Ishikawa (cell line): Measurements from ENCODE around the gene PSMG3.

Experiments used
- CEBPB ChIP-seq: IDR thresholded peaks from 2 replicates; pipeline ENCODE4 v1.6.1; 2012
- CREB1 ChIP-seq: IDR thresholded peaks from 2 replicates; pipeline ENCODE4 v1.6.1; 2012; ENCODE audit warnings: low read depth
- EGR1 ChIP-seq: IDR thresholded peaks from 2 replicates; pipeline ENCODE4 v1.6.1; 2012
- EP300 ChIP-seq: IDR thresholded peaks from 2 replicates; pipeline ENCODE4 v1.6.1; 2012; ENCODE audit warnings: borderline replicate concordance
- FOXM1 ChIP-seq: IDR thresholded peaks from 2 replicates; pipeline ENCODE4 v1.6.1; 2012; ENCODE audit warnings: low read depth, borderline replicate concordance
- NFIC ChIP-seq: IDR thresholded peaks from 2 replicates; pipeline ENCODE4 v1.6.1; 2012
- RAD21 ChIP-seq: IDR thresholded peaks from 2 replicates; pipeline ENCODE4 v1.6.1; 2012; ENCODE audit warnings: low read depth
- TAF1 ChIP-seq: IDR thresholded peaks from 2 replicates; pipeline ENCODE4 v1.6.1; 2012; ENCODE audit warnings: low read depth, mild to moderate bottlenecking
- TCF12 ChIP-seq: IDR thresholded peaks from 2 replicates; pipeline ENCODE4 v1.6.1; 2012; ENCODE audit warnings: low read depth
- TEAD4 ChIP-seq: IDR thresholded peaks from 2 replicates; pipeline ENCODE4 v1.6.1; 2012
- YY1 ChIP-seq: IDR thresholded peaks from 2 replicates; pipeline ENCODE4 v1.6.1; 2012; ENCODE audit warnings: low read depth
- ZBTB7A ChIP-seq: IDR thresholded peaks from 2 replicates; pipeline ENCODE4 v1.6.1; 2012; ENCODE audit warnings: low read depth
- TF ChIP-seq, protein P1 (sequence below): IDR thresholded peaks from 2 replicates; pipeline ENCODE4 v1.6.1; 2012; ENCODE audit warnings: low read depth, mild to moderate bottlenecking
- TF ChIP-seq, protein P2 (sequence below): IDR thresholded peaks from 2 replicates; pipeline ENCODE4 v1.6.1; 2012
- TF ChIP-seq, protein P3 (sequence below): IDR thresholded peaks from 2 replicates; pipeline ENCODE4 v1.6.1; 2012

Gene PSMG3

DNA sequence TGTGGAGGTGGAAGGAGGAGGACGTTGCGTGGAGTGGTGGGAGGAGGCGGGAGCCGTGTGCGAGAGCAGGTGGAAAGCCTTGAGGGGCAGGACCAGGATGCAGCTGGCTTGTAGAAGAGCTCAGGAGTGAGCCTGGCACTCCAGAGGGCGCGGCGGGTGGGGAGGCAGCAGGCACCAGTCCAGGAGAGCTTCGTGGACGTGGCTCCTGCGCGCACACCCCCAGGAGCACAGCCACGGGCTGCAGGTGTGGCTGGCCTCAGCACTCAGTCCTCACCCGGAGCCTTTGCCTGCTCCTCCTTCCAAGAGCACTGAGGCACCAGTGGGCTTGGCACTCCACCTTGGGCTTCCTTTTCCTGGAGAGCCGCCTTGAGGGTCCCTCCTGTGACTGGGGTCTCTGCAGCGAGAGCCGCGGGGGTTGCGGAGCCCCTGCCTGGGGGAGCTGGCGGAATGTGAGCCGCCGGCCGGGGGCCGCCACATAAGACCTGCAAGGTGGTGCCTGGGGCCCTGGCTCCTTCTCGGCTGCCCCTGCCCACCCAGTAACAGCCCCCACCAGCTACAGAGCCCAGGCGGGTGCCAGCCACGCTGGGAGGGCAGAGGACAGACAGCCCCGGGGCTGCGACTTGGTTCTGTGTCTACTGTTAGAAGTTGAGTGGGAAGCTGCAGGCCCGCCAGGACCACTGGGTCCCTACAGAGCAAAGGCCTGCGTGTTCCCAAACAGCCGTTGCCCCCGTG is 28.2 kb downstream of the PSMG3 start:
- TF ChIP-seq EGR1 (no peak), TEAD4 (no peak), TAF1 (no peak), EP300 (no peak), ZBTB7A (no peak), NFIC (no peak), CREB1 (no peak)
- TF ChIP-seq, protein P1, sequence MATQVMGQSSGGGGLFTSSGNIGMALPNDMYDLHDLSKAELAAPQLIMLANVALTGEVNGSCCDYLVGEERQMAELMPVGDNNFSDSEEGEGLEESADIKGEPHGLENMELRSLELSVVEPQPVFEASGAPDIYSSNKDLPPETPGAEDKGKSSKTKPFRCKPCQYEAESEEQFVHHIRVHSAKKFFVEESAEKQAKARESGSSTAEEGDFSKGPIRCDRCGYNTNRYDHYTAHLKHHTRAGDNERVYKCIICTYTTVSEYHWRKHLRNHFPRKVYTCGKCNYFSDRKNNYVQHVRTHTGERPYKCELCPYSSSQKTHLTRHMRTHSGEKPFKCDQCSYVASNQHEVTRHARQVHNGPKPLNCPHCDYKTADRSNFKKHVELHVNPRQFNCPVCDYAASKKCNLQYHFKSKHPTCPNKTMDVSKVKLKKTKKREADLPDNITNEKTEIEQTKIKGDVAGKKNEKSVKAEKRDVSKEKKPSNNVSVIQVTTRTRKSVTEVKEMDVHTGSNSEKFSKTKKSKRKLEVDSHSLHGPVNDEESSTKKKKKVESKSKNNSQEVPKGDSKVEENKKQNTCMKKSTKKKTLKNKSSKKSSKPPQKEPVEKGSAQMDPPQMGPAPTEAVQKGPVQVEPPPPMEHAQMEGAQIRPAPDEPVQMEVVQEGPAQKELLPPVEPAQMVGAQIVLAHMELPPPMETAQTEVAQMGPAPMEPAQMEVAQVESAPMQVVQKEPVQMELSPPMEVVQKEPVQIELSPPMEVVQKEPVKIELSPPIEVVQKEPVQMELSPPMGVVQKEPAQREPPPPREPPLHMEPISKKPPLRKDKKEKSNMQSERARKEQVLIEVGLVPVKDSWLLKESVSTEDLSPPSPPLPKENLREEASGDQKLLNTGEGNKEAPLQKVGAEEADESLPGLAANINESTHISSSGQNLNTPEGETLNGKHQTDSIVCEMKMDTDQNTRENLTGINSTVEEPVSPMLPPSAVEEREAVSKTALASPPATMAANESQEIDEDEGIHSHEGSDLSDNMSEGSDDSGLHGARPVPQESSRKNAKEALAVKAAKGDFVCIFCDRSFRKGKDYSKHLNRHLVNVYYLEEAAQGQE = no peak

DNA sequence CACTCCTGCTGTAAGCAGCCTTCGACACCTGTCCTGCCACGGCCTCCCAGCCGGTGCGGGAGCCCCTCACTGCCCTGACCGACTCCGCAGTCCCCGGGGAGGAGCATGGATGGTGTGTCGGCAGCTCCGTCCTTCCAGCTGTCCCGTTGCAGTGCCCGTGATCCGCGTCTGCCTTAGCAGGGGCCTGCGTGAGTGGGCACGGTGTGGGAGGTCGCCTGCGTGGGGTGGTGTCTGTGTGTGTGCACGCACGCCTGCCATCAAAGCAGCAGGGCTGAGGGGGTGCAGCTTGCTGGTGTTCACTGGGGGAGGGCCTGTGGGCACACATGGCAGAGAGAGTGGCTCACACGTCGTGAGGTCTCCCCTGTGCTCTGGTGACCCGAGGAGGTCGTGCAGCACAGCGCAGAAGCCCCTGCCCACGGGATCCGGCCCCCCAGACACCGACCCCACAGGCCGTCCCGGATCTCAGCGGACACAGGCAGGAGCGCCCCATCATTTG is 29.0 kb downstream of the PSMG3 start:
- no peak for TF ChIP-seq TAF1
- TF ChIP-seq, protein P2, sequence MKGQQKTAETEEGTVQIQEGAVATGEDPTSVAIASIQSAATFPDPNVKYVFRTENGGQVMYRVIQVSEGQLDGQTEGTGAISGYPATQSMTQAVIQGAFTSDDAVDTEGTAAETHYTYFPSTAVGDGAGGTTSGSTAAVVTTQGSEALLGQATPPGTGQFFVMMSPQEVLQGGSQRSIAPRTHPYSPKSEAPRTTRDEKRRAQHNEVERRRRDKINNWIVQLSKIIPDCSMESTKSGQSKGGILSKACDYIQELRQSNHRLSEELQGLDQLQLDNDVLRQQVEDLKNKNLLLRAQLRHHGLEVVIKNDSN = no peak
- TF ChIP-seq FOXM1 = no peak
- TF ChIP-seq CEBPB = no peak
- TF ChIP-seq EGR1 = no peak
- TF ChIP-seq, protein P3, sequence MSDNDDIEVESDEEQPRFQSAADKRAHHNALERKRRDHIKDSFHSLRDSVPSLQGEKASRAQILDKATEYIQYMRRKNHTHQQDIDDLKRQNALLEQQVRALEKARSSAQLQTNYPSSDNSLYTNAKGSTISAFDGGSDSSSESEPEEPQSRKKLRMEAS = no peak
- no peak for TF ChIP-seq ZBTB7A
- TF ChIP-seq EP300 = no peak
- TF ChIP-seq CREB1 = no peak
- TF ChIP-seq TEAD4 = no peak
- no peak for TF ChIP-seq RAD21
- TF ChIP-seq, protein P1 = no peak
- TF ChIP-seq NFIC = no peak
- TF ChIP-seq TCF12 = no peak
- TF ChIP-seq YY1 = no peak

DNA sequence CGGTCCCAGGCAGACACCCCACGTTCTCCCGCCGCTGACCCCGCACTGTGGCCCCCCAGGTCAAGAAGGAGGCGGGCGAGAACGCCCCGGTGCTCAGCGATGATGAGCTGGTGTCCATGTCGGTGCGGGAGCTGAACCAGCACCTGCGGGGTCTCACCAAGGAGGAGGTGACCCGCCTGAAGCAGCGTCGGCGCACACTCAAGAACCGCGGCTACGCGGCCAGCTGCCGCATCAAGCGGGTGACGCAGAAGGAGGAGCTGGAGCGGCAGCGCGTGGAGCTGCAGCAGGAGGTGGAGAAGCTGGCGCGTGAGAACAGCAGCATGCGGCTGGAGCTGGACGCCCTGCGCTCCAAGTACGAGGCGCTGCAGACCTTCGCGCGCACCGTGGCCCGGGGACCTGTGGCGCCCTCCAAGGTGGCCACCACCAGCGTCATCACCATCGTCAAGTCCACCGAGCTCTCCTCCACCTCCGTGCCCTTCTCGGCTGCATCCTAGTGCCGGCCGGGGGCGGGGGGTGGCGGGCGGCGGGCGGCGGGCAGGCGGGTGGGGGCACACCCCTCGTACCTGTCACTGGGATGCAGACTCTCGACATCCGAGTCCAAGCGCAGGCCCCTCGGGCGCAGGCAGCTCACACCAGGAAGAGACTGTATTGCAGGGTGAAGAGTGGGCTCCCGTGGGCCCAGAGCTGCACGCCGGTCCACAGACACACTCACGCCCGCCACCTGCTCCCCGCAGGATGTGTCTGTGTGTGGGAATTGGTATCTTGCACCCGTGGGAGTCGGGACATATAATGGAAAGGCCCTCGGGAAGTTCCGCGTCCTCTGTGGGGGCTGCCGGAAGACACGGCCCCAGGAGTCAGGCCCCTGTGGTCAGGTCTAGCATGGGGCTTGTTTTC is 29.7 kb downstream of the PSMG3 start:
- no peak for TF ChIP-seq TCF12
- no peak for TF ChIP-seq RAD21
- no peak for TF ChIP-seq FOXM1
- TF ChIP-seq EGR1 = no peak
- TF ChIP-seq NFIC = no peak
- TF ChIP-seq, protein P2 = no peak
- TF ChIP-seq YY1 = no peak
- TF ChIP-seq TAF1 = no peak
- no peak for TF ChIP-seq CEBPB
- TF ChIP-seq, protein P1 = no peak
- no peak for TF ChIP-seq CREB1
- TF ChIP-seq EP300 = no peak
- TF ChIP-seq TEAD4 = no peak
